Left forelimb (tissue), 1 donor: Measurements from ENCODE around the gene CTCF.

Experiments
- DNase-seq: peaks from one replicate; pipeline ENCODE4 v3.0.0-alpha.2; 2018; ENCODE audit warnings: low spot score

The CTCF gene

DNA sequence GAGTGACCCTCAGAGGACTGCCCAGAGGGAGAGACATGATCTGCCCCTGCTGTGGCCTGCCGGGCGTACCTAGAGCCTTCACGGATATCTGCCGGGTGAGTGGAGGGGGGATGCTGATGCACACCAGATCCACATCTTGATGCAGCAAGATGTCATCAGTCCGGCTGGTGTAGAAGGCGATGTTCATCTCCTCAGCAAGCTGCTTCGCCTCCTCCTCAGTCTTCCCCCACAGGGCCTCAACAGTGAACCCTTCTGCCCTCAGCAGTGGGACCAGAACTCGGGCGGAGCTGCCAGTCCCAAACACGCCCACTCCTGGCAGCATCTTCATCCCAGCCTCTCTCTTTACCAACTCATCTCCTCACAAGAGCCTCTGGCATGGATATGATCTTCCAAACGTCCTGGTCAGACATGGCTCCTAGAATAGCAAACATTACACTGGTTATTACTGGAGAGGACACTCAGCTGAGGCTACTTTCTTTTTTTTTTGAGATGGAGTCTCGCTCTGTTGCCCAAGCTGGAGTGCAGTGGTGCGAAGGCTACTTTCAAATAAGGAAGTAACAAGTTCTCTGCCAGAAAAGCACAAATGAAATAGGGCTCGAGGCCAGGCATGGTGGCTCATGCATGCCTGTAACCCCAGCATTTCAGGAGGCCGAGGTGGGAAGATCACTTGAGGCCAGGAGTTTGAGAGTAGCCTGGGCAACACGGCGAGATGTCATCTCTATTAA lies 123.2 kb downstream of the CTCF start:
- DNase-seq: no peak
